GM19397 (cell line): Measurements from ENCODE around the gene ACBD6.
"Not testable (repeated sequence)": the region's sequence is repeated elsewhere in the genome, so short reads cannot be mapped to it uniquely, and the experiment has no call there.

ENCODE experiments used
- ATAC-seq: cut with Tn5 transposase; IDR thresholded peaks from one replicate; pipeline ENCODE4 v1.9.1; 2021; ENCODE audit warnings: mild to moderate bottlenecking, moderate library complexity; ENCODE audit not compliant: unreplicated experiment

The ACBD6 gene

GRCh38 chr1:180497826-180498225 lies 4.6 kb downstream of the ACBD6 start:
- no peak for ATAC-seq

- ATAC-seq: no peak
These were observed 8.0 kb downstream of the ACBD6 start for GRCh38 chr1:180494370-180494769.

- no peak for ATAC-seq
These were observed 12.4 kb downstream of the ACBD6 start for GRCh38 chr1:180489976-180490375.

GRCh38 chr1:180489313-180489712 lies 13.1 kb downstream of the ACBD6 start:
- no peak for ATAC-seq

- no peak for ATAC-seq
These were observed 13.7 kb downstream of the ACBD6 start for GRCh38 chr1:180488661-180489060.

- no peak for ATAC-seq
These were observed 16.3 kb downstream of the ACBD6 start for GRCh38 chr1:180486092-180486491.

- no peak for ATAC-seq
These were observed 17.9 kb downstream of the ACBD6 start for GRCh38 chr1:180484490-180484889.

GRCh38 chr1:180482425-180483275 lies 19.7 kb downstream of the ACBD6 start:
- ATAC-seq: no peak

- no peak for ATAC-seq
These were observed 32.3 kb downstream of the ACBD6 start for GRCh38 chr1:180470031-180470430.

GRCh38 chr1:180468311-180468710 lies 34.1 kb downstream of the ACBD6 start:
- ATAC-seq: no peak

- ATAC-seq: no peak
These were observed 40.3 kb downstream of the ACBD6 start for GRCh38 chr1:180462102-180462501.

- ATAC-seq: not testable (repeated sequence)
These were observed 40.7 kb downstream of the ACBD6 start for GRCh38 chr1:180461682-180462081.

- no peak for ATAC-seq
These were observed 43.6 kb downstream of the ACBD6 start for GRCh38 chr1:180458807-180459206.

GRCh38 chr1:180456191-180456590 lies 46.2 kb downstream of the ACBD6 start:
- ATAC-seq: no peak

GRCh38 chr1:180451504-180451903 lies 50.9 kb downstream of the ACBD6 start:
- ATAC-seq: no peak

GRCh38 chr1:180444522-180444921 lies 57.9 kb downstream of the ACBD6 start:
- ATAC-seq: no peak

GRCh38 chr1:180440335-180440734 lies 62.0 kb downstream of the ACBD6 start:
- ATAC-seq: no peak

- ATAC-seq: no peak
These were observed 66.8 kb downstream of the ACBD6 start for GRCh38 chr1:180435566-180435965.

GRCh38 chr1:180433873-180434272 lies 68.5 kb downstream of the ACBD6 start:
- ATAC-seq: no peak

- no peak for ATAC-seq
These were observed 70.7 kb downstream of the ACBD6 start for GRCh38 chr1:180431683-180432082.

GRCh38 chr1:180428782-180429695 lies 73.3 kb downstream of the ACBD6 start:
- no peak for ATAC-seq

- ATAC-seq: no peak
These were observed 76.4 kb downstream of the ACBD6 start for GRCh38 chr1:180425952-180426351.
